Neural cell (in vitro differentiated cells): Measurements from ENCODE around the gene PIP. TPM values are rescaled to one million over a fixed set of nuclear protein-coding genes. Genes with fewer than 3 reads are reported as not detected.
"Not testable (repeated sequence)": the region's sequence is repeated elsewhere in the genome, so short reads cannot be mapped to it uniquely, and the experiment has no call there.

Source experiments
- H2AFZ ChIP-seq: fragments of 200-600, 300-800 bp; sonication (generic), shearing (Covaris generic); 2 replicates; pipeline ENCODE4 v1.6.0; 2014; ENCODE audit warnings: low read depth, mild to moderate bottlenecking, antibody characterized with exemption, low read length, moderate library complexity
- H3F3A ChIP-seq: fragments of 200-600 bp; shearing (Covaris generic); 2 replicates; pipeline ENCODE4 v1.6.1; 2016; ENCODE audit warnings: mild to moderate bottlenecking, moderate library complexity, mixed read lengths, antibody characterized with exemption, low read length; ENCODE audit not compliant: insufficient read depth, poor library complexity, severe bottlenecking
- H3K27ac ChIP-seq: fragments of 200-600, 300-800 bp; sonication (generic), shearing (Covaris generic); 2 replicates; pipeline ENCODE4 v1.5.1; 2014; ENCODE audit warnings: mild to moderate bottlenecking, low read length, moderate library complexity
- H3K27me3 ChIP-seq: fragments of 300-800, 200-600 bp; sonication (generic), shearing (Covaris generic); 2 replicates; pipeline ENCODE4 v1.6.0; 2014; ENCODE audit warnings: mild to moderate bottlenecking, low read depth, low read length, moderate library complexity; ENCODE audit not compliant: insufficient read depth
- H3K36me3 ChIP-seq: fragments of 300-800, 200-600 bp; sonication (generic), shearing (Covaris generic); 2 replicates; pipeline ENCODE4 v1.5.1; 2014; ENCODE audit warnings: mild to moderate bottlenecking, antibody characterized with exemption, low read length, moderate library complexity; ENCODE audit not compliant: insufficient read depth
- H3K4me2 ChIP-seq: fragments of 300-800, 200-600 bp; sonication (generic), shearing (Covaris generic); 2 replicates; pipeline ENCODE4 v1.6.0; 2014; ENCODE audit warnings: mild to moderate bottlenecking, low read length
- H3K4me3 ChIP-seq: fragments of 300-800, 200-600 bp; sonication (generic), shearing (Covaris generic); 2 replicates; pipeline ENCODE4 v1.5.1; 2014; ENCODE audit warnings: mild to moderate bottlenecking, low read length, moderate library complexity
- H3K79me2 ChIP-seq: fragments of 200-600 bp; shearing (Covaris generic); replicated peaks from 2 replicates; pipeline ENCODE4 v1.6.0; 2014; ENCODE audit warnings: mild to moderate bottlenecking, low read length, moderate library complexity; ENCODE audit not compliant: insufficient read depth
- H3K9ac ChIP-seq: fragments of 300-800, 200-600 bp; sonication (generic), shearing (Covaris generic); 2 replicates; pipeline ENCODE4 v1.6.1; 2016; ENCODE audit warnings: mild to moderate bottlenecking, low read length, mixed read lengths
- H3K9me2 ChIP-seq: fragments of 200-600 bp; shearing (Covaris generic); 2 replicates; pipeline ENCODE4 v1.6.1; 2016; ENCODE audit warnings: mild to moderate bottlenecking, low read length, mixed read lengths; ENCODE audit not compliant: insufficient read depth
- H3K9me3 ChIP-seq: fragments of 200-600, 300-800 bp; sonication (generic), shearing (Covaris generic); 2 replicates; pipeline ENCODE4 v1.6.1; 2016; ENCODE audit warnings: mild to moderate bottlenecking, mixed run types, low read length, moderate library complexity, mixed read lengths
- H4K20me1 ChIP-seq: fragments of 200-600 bp; shearing (Covaris generic); 2 replicates; pipeline ENCODE4 v1.6.1; 2016; ENCODE audit warnings: mild to moderate bottlenecking, mixed run types; ENCODE audit not compliant: insufficient read depth
- EP300 ChIP-seq: fragments of 450-650 bp; conservative IDR thresholded peaks from 2 replicates; pipeline ENCODE4 v1.6.1; 2014; ENCODE audit warnings: antibody characterized with exemption, mild to moderate bottlenecking, moderate library complexity; ENCODE audit not compliant: poor library complexity, severe bottlenecking
- EZH2 ChIP-seq: fragments of 200-600, 300-800 bp; shearing (Covaris generic), sonication (generic); IDR thresholded peaks from 2 replicates; pipeline ENCODE4 v1.6.1; 2014; ENCODE audit warnings: antibody characterized with exemption, low read length, borderline replicate concordance, mild to moderate bottlenecking; ENCODE audit not compliant: insufficient read depth, poor library complexity, severe bottlenecking
- MXI1 ChIP-seq: fragments of 450-650 bp; conservative IDR thresholded peaks from 2 replicates; pipeline ENCODE4 v1.6.1; 2014; ENCODE audit warnings: antibody characterized with exemption, mild to moderate bottlenecking; ENCODE audit not compliant: poor library complexity, severe bottlenecking
- POLR2AphosphoS5 ChIP-seq: IDR thresholded peaks from 2 replicates; pipeline ENCODE4 v1.6.1; 2012
- RAD21 ChIP-seq: fragments of 450-650 bp; conservative IDR thresholded peaks from 2 replicates; pipeline ENCODE4 v1.6.1; 2014; ENCODE audit warnings: antibody characterized with exemption, mild to moderate bottlenecking, moderate library complexity
- SMC3 ChIP-seq: fragments of 450-650 bp; conservative IDR thresholded peaks from 2 replicates; pipeline ENCODE4 v1.6.1; 2014; ENCODE audit warnings: antibody characterized with exemption, mild to moderate bottlenecking, moderate library complexity; ENCODE audit not compliant: poor library complexity
- TAF1 ChIP-seq: IDR thresholded peaks from 2 replicates; pipeline ENCODE4 v1.6.1; 2012; ENCODE audit warnings: low read depth
- polyA minus RNA-seq: library from RNA; depleted of rRNA, polyadenylated mRNA; stranded (reverse); fragments of >200 nt; gene quantifications from 2 replicates; pipeline ENCODE4 v1.2.3, GENCODE V29; 2014
- polyA plus RNA-seq: library from polyadenylated mRNA; depleted of rRNA; stranded (reverse); fragments of >200 nt; gene quantifications from 2 replicates; pipeline ENCODE4 v1.2.3, GENCODE V29; 2014
- TF ChIP-seq, protein P1 (sequence below): fragments of 450-650 bp; IDR thresholded peaks from 2 replicates; pipeline ENCODE4 v1.5.1; 2014; ENCODE audit warnings: antibody characterized with exemption, mild to moderate bottlenecking, moderate library complexity; ENCODE audit not compliant: poor library complexity, severe bottlenecking
- TF ChIP-seq, protein P2 (sequence below): IDR thresholded peaks from 2 replicates; pipeline ENCODE4 v1.6.1; 2012; ENCODE audit warnings: borderline replicate concordance

Gene PIP
- polyA plus RNA-seq = not detected in 2 replicates
- polyA minus RNA-seq = not detected in 2 replicates

DNA sequence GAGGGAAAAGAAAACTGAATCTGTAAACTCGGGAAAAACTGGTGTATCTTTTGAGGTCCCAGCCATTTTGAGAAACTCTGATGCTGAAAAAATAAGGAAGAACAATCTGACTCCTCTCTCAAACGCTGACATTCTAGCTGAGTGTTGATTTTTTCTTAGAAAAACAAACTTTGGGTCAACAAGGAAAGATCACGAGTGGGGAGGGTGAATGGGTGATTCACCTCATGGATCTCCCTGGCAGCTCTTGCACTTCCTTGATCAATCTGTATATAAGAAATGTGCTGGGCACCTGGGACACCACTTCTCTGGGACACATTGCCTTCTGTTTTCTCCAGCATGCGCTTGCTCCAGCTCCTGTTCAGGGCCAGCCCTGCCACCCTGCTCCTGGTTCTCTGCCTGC, at the start of gene PIP:
TSS of gene PIP (plus strand) at position 297 of the 400 bp plus-strand sequence. CDS start at position 337, 40 bp downstream.
- Histone ChIP-seq H3K4me2 (no peak within 1 kb of the TSS), H3K27ac (no peak within 1 kb of the TSS), H3K79me2 (no peaks in the 10 kb centered on the region), H3K9me2 (no peaks in the 10 kb centered on the region), H3K36me3 (no peaks in the 10 kb centered on the region), H2AFZ (no peak within 1 kb of the TSS), H3K4me3 (no peak within 1 kb of the TSS), H3F3A (no peaks in the 10 kb centered on the region), H3K9ac (no peak within 1 kb of the TSS), H4K20me1 (no peaks in the 10 kb centered on the region), H3K9me3 (no peaks in the 10 kb centered on the region), H3K27me3 (no peaks in the 10 kb centered on the region)
- TF ChIP-seq POLR2AphosphoS5 (no peak), TAF1 (no peak), SMC3 (no peak), MXI1 (no peak), EZH2 (no peak), RAD21 (no peak), EP300 (no peak)
- TF ChIP-seq, protein P1, sequence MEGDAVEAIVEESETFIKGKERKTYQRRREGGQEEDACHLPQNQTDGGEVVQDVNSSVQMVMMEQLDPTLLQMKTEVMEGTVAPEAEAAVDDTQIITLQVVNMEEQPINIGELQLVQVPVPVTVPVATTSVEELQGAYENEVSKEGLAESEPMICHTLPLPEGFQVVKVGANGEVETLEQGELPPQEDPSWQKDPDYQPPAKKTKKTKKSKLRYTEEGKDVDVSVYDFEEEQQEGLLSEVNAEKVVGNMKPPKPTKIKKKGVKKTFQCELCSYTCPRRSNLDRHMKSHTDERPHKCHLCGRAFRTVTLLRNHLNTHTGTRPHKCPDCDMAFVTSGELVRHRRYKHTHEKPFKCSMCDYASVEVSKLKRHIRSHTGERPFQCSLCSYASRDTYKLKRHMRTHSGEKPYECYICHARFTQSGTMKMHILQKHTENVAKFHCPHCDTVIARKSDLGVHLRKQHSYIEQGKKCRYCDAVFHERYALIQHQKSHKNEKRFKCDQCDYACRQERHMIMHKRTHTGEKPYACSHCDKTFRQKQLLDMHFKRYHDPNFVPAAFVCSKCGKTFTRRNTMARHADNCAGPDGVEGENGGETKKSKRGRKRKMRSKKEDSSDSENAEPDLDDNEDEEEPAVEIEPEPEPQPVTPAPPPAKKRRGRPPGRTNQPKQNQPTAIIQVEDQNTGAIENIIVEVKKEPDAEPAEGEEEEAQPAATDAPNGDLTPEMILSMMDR = no peak
- TF ChIP-seq, protein P2, sequence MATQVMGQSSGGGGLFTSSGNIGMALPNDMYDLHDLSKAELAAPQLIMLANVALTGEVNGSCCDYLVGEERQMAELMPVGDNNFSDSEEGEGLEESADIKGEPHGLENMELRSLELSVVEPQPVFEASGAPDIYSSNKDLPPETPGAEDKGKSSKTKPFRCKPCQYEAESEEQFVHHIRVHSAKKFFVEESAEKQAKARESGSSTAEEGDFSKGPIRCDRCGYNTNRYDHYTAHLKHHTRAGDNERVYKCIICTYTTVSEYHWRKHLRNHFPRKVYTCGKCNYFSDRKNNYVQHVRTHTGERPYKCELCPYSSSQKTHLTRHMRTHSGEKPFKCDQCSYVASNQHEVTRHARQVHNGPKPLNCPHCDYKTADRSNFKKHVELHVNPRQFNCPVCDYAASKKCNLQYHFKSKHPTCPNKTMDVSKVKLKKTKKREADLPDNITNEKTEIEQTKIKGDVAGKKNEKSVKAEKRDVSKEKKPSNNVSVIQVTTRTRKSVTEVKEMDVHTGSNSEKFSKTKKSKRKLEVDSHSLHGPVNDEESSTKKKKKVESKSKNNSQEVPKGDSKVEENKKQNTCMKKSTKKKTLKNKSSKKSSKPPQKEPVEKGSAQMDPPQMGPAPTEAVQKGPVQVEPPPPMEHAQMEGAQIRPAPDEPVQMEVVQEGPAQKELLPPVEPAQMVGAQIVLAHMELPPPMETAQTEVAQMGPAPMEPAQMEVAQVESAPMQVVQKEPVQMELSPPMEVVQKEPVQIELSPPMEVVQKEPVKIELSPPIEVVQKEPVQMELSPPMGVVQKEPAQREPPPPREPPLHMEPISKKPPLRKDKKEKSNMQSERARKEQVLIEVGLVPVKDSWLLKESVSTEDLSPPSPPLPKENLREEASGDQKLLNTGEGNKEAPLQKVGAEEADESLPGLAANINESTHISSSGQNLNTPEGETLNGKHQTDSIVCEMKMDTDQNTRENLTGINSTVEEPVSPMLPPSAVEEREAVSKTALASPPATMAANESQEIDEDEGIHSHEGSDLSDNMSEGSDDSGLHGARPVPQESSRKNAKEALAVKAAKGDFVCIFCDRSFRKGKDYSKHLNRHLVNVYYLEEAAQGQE = no peak

GRCh38 chr7:143085109-143085508, 46.8 kb upstream of the PIP start:
- H3K4me2 ChIP-seq = no peak overlapping the region
- H3K9ac ChIP-seq = no peak overlapping the region
- H3K27me3 ChIP-seq = no peaks in the 10 kb centered on the region
- H3F3A ChIP-seq = no peaks in the 10 kb centered on the region
- H4K20me1 ChIP-seq = no peaks in the 10 kb centered on the region
- H3K9me2 ChIP-seq = no peaks in the 10 kb centered on the region
- no peak overlapping the region for H2AFZ ChIP-seq
- no peak overlapping the region for H3K4me3 ChIP-seq
- no peaks in the 10 kb centered on the region for H3K9me3 ChIP-seq
- no peaks in the 10 kb centered on the region for H3K36me3 ChIP-seq
- H3K79me2 ChIP-seq = no peaks in the 10 kb centered on the region
- TF ChIP-seq SMC3 (no peak), POLR2AphosphoS5 (no peak), EZH2 (no peak), MXI1 (no peak), EP300 (no peak), RAD21 (no peak), TAF1 (no peak)
- TF ChIP-seq, protein P1 = no peak
- TF ChIP-seq, protein P2 = no peak
- H3K27ac ChIP-seq = no peak overlapping the region

DNA sequence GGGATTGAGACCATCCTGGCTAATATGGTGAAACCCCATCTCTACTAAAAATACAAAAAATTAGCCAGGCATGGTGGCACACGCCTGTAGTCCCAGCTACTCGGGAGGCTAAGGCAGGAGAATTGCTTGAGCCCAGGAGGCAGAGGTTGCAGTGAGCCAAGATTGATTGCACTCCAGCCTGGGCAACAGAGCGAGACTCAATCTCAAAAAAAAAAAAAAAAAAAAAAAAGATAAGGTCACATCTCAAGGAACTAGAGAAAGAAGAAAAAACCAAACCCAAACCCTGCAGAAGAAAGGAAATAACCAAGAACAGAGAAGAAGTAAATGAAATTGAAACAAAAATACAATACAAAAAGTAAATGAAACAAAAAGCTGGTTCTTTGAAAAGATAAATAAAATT, 46.3 kb upstream of the PIP start:
- not testable (repeated sequence) for H3K27ac ChIP-seq, H3K4me2 ChIP-seq, H3K4me3 ChIP-seq, H3F3A ChIP-seq, H3K9me2 ChIP-seq, H3K36me3 ChIP-seq, H3K79me2 ChIP-seq, H4K20me1 ChIP-seq, H3K9ac ChIP-seq, H3K27me3 ChIP-seq, H2AFZ ChIP-seq, H3K9me3 ChIP-seq
